Esophagus squamous epithelium (tissue), 4 donors: ENCODE results near the gene PLEKHA7.

Experiments used
- CTCF ChIP-seq, 6 experiments: fragments of 450-650 bp in 4 of 6; fragments of 200-600 bp in 2 of 6; sonication (generic) in 2 of 6; IDR thresholded peaks; one replicate each; pipeline ENCODE4 v1.5.1; 2016 to 2019; ENCODE audit warnings: antibody characterized with exemption in 6 of 6, mild to moderate bottlenecking in 4 of 6, moderate library complexity in 4 of 6
- POLR2A ChIP-seq, 4 donors: fragments of 450-650 bp; IDR thresholded peaks; one replicate each; pipeline ENCODE4 v1.6.1; 2017; ENCODE audit warnings: antibody characterized with exemption in 4 of 4, mild to moderate bottlenecking in 4 of 4, moderate library complexity in 3 of 4

- no peak for TF ChIP-seq CTCF (IDR thresholded peaks at IDR 0.05)
- no peak for TF ChIP-seq POLR2A (IDR thresholded peaks at IDR 0.05)
Measured at GRCh38 chr11:16758382-16759024, 255.7 kb downstream of the PLEKHA7 start.
